Measurements from ENCODE around the gene ANO9.

Gene ANO9

DNA sequence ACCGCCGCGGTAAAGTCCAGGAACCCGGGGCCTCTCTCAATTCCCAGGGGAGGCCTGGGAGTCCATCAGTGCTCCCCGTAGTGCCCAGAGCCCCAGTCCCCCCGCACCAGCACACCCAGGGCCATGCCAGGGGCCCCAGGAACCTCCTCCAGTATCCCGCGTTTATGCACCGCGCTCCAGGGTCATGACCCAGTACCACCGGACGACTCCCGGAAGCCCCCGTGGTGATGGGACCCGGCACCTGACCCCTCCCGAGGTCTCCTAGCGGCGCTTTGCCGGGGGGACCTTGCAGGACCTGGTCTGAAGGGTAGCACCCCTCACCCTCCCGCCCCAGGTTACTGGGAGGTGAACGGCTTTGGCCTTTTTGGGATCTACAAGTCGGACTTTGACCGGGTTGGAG, 61.3 kb downstream of the ANO9 start:
- H3K36me3 ChIP-seq (ENCODE audit: insufficient read depth, low read length): no peaks in the 10 kb centered on the region
- H3K9ac ChIP-seq (ENCODE audit: low read depth, low read length): no peak overlapping the region

DNA sequence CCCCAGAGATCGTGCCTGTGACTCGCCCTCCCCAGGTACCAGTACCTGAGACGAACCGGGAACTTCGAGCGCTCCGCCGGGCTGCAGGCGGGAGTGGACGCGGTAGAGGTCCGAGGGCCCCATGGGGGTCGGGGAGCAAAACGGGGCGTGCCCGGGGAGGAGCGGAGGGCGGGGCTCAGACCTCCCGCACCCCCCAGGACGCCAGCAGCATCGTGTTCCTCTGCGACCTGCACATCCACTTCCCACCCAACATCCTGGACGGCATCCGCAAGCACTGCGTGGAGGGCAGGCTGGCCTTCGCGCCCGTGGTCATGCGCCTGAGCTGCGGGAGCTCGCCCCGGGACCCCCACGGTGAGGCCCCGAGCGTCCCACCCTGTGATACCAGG, 61.7 kb downstream of the ANO9 start:
- H3K27me3 ChIP-seq (ENCODE audit: control insufficient read depth, insufficient read depth, low read length): peaks cover 32% of the 10 kb centered on the region
- no peaks in the 10 kb centered on the region for H3K36me3 ChIP-seq (ENCODE audit: insufficient read depth, low read length)
- H3K9me3 ChIP-seq (replicated peaks; ENCODE audit: low read length): no peaks in the 10 kb centered on the region
- H3K4me1 ChIP-seq (ENCODE audit: control insufficient read depth, insufficient read depth, low read length): no peaks in the 10 kb centered on the region
- no peak overlapping the region for H3K9ac ChIP-seq (ENCODE audit: low read depth, low read length)
- no peak overlapping the region for H3K4me3 ChIP-seq (ENCODE audit: low read length)
- no peak overlapping the region for H3K4me2 ChIP-seq (ENCODE audit: low read length)

More for the DNA sequence above, 61.3 kb downstream of the ANO9 start:
- no peak overlapping the region for H3K4me3 ChIP-seq (ENCODE audit: low read length)
- no peaks in the 10 kb centered on the region for H3K9me3 ChIP-seq (replicated peaks; ENCODE audit: low read length)
- no peaks in the 10 kb centered on the region for H3K4me1 ChIP-seq (ENCODE audit: control insufficient read depth, insufficient read depth, low read length)
- H3K4me2 ChIP-seq (ENCODE audit: low read length): no peak overlapping the region
- H3K27me3 ChIP-seq (ENCODE audit: control insufficient read depth, insufficient read depth, low read length): peaks cover 32% of the 10 kb centered on the region

DNA sequence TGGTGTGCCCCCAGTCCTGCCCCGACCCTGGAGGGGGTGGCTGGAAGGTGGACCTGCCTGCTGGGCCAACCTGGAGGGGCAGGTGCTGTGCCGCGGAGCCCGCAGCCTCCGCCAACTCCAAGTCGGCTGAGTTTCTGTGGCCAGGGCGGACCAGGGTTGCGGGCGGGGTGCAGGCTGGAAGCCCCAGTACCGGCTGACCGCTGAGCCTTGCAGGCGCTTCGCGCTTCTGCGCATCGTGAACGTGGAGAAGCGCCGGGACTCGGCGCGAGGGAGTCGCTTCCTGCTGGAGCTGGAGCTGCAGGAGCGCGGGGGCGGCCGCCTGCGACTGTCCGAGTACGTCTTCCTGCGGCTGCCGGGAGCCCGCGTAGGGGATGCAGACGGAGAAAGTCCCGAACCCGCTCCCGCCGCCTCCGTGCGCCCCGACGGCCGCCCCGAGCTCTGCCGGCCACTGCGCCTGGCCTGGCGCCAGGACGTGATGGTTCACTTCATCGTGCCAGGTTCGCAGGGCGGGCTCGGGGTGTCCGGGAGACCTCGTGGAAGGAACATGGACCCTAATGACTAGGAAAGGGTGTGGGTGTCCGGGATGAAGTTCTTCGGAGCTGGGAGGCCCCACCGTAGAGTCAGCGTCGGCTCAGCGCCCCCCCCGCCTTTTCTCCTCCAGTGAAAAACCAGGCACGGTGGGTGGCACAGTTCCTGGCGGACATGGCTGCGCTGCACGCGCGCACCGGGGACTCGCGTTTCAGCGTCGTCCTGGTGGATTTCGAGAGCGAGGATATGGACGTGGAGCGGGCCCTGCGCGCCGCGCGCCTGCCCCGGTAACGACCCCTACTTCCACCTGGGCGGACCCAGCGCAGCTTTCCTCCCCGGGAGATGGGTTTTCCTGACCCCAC, 62.4 kb downstream of the ANO9 start:
- Histone ChIP-seq H3K9me3 (replicated peaks; ENCODE audit: low read length) (no peaks in the 10 kb centered on the region), H3K27me3 (ENCODE audit: control insufficient read depth, insufficient read depth, low read length) (peaks cover 32% of the 10 kb centered on the region), H3K36me3 (ENCODE audit: insufficient read depth, low read length) (no peaks in the 10 kb centered on the region), H3K4me2 (ENCODE audit: low read length) (no peak overlapping the region), H3K9ac (ENCODE audit: low read depth, low read length) (no peak overlapping the region), H3K4me3 (ENCODE audit: low read length) (no peak overlapping the region), H3K4me1 (ENCODE audit: control insufficient read depth, insufficient read depth, low read length) (no peaks in the 10 kb centered on the region)

DNA sequence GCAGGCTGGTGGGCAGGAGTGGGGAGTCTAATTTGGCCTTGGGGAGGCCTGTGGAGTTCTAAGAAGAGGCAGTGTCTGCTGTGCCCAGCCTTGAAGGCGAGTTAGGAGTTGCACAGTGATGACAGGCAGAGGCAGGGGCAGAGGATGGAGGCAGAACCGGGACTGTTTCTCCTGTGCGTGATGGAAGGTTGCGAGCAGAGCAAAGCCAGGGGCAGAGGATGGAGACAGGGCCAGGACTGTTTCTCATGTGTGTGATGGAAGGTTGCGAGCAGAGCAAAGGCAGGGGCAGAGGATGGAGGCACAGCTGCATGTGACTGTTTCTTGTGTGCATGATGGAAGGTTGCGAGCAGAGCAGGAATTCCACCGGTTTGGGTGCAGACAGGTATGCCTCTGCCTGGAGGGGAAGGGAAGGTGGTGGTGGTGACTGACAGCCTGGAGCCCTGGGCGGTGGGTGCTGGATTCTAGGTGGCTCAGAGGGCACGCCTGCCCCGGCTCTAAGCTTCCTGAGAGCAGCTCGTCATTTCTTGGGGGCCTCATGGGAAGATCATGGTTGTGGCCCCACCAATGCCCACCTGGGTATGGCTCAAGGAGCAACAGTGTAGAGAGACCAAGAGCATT, 63.8 kb downstream of the ANO9 start:
- peaks cover 27% of the 10 kb centered on the region for H3K27me3 ChIP-seq (ENCODE audit: control insufficient read depth, insufficient read depth, low read length)
- H3K9me3 ChIP-seq (replicated peaks; ENCODE audit: low read length): no peaks in the 10 kb centered on the region
- no peaks in the 10 kb centered on the region for H3K36me3 ChIP-seq (ENCODE audit: insufficient read depth, low read length)
- no peaks in the 10 kb centered on the region for H3K4me1 ChIP-seq (ENCODE audit: control insufficient read depth, insufficient read depth, low read length)
- no peak overlapping the region for H3K4me2 ChIP-seq (ENCODE audit: low read length)
- H3K4me3 ChIP-seq (ENCODE audit: low read length): no peak overlapping the region
- H3K9ac ChIP-seq (ENCODE audit: low read depth, low read length): no peak overlapping the region

DNA sequence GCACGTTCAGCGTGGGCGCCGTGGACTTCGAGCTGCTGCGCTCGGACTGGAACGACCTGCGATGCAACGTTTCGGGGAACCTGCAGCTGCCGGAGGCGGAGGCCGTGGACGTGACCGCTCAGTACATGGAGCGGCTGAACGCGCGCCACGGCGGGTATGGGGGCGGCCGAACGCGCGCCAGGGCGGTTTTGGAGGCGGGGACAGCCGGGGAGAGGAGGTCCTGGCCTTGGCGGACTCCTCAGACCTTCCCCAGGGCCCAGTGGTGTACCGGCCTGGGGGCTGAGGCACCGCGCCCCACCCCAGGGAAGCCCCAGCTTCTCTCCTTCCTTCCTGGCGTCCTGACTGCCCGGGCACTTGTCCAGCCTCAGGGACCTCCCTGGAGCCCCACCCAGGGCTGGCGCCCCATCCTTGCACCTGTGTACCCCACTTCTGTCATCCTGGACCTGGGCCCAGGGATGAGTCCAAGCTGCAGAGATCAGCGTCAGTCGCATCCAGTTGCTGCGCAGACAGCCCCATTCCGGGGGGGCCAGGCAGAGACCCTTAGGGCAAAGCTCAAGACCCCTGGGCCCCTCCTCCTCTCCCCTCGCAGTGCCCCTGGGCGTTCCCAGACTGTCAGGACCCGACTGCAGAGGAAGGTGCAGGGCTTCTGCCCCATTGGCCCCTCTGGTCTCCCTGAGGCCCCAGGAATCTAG, 64.5 kb downstream of the ANO9 start:
- Histone ChIP-seq H3K36me3 (ENCODE audit: insufficient read depth, low read length) (no peaks in the 10 kb centered on the region), H3K9me3 (replicated peaks; ENCODE audit: low read length) (no peaks in the 10 kb centered on the region), H3K9ac (ENCODE audit: low read depth, low read length) (no peak overlapping the region), H3K4me2 (ENCODE audit: low read length) (no peak overlapping the region), H3K4me1 (ENCODE audit: control insufficient read depth, insufficient read depth, low read length) (no peaks in the 10 kb centered on the region), H3K27me3 (ENCODE audit: control insufficient read depth, insufficient read depth, low read length) (peaks cover 23% of the 10 kb centered on the region), H3K4me3 (ENCODE audit: low read length) (no peak overlapping the region)

DNA sequence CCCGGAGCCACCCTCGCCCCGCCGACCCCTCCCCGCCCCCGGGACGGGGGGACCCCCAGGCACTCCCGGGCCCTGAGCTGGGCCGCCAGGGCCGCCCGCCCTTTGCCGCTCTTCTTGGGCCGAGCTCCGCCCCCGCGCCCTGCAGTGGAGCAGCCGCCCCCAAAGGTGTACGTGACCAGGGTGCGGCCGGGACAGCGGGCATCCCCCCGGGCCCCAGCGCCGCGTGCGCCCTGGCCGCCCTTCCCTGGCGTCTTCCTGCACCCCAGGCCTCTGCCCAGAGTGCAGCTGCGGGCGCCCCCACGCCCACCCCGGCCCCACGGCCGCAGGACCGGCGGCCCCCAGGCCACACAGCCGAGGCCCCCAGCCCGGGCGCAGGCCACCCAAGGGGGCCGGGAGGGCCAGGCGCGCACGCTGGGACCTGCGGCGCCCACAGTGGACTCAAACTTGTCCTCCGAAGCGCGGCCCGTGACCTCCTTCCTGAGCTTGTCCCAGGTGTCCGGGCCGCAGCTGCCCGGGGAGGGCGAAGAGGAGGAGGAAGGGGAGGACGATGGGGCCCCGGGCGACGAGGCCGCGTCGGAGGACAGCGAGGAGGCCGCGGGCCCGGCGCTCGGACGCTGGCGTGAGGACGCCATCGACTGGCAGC, 65.2 kb downstream of the ANO9 start:
- Histone ChIP-seq H3K9ac (ENCODE audit: low read depth, low read length) (no peak overlapping the region), H3K4me3 (ENCODE audit: low read length) (no peak overlapping the region), H3K27me3 (ENCODE audit: control insufficient read depth, insufficient read depth, low read length) (peaks cover 23% of the 10 kb centered on the region), H3K9me3 (replicated peaks; ENCODE audit: low read length) (no peaks in the 10 kb centered on the region), H3K36me3 (ENCODE audit: insufficient read depth, low read length) (no peaks in the 10 kb centered on the region), H3K4me2 (ENCODE audit: low read length) (no peak overlapping the region), H3K4me1 (ENCODE audit: control insufficient read depth, insufficient read depth, low read length) (no peaks in the 10 kb centered on the region)

DNA sequence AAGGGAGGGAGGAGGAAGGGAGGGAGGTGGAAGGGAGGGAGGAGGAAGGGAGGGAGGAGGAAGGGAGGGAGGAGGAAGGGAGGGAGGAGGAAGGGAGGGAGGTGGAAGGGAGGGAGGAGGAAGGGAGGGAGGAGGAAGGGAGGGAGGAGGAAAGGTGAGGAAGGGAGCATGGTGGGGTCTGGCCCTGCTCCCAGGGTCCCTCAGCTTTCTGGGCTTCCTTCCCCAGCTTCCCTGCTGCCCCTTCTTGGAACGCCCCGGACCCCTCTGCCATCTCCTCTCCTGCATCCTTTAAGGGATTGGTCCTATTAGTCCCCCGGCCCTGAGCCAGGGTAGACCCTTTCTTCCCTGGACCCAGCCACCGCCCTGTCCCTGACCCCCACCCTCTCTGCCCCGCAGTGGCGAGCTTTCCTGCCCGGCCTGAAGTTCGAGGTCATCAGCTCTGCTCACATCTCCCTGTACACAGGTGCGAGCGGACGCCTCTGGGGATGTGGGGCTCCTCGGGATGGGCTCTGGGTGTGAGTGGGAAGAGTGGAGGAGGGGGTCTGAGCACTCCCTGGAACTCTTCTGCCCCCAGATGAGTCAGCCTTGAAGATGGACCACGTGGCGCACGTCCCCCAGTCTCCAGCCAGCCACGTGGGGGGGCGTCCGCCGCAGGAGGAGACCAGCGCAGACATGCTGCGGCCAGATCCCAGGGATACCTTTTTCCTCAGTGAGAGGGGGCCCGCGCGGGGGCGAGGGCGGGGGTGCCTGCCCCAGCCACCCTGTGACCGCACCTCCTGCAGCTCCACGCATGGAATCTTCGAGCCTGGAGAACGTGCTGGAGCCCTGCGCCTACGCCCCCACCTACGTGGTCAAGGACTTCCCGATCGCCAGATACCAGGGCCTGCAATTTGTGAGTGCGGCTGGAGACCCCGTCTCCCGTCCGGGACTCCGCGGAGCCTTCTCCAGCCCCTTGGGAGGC, 66.5 kb downstream of the ANO9 start:
- H3K4me2 ChIP-seq (ENCODE audit: low read length): no peak overlapping the region
- H3K4me1 ChIP-seq (ENCODE audit: control insufficient read depth, insufficient read depth, low read length): no peaks in the 10 kb centered on the region
- H3K9me3 ChIP-seq (replicated peaks; ENCODE audit: low read length): no peaks in the 10 kb centered on the region
- H3K27me3 ChIP-seq (ENCODE audit: control insufficient read depth, insufficient read depth, low read length): peaks cover 35% of the 10 kb centered on the region
- H3K4me3 ChIP-seq (ENCODE audit: low read length): no peak overlapping the region
- no peaks in the 10 kb centered on the region for H3K36me3 ChIP-seq (ENCODE audit: insufficient read depth, low read length)
- no peak overlapping the region for H3K9ac ChIP-seq (ENCODE audit: low read depth, low read length)

DNA sequence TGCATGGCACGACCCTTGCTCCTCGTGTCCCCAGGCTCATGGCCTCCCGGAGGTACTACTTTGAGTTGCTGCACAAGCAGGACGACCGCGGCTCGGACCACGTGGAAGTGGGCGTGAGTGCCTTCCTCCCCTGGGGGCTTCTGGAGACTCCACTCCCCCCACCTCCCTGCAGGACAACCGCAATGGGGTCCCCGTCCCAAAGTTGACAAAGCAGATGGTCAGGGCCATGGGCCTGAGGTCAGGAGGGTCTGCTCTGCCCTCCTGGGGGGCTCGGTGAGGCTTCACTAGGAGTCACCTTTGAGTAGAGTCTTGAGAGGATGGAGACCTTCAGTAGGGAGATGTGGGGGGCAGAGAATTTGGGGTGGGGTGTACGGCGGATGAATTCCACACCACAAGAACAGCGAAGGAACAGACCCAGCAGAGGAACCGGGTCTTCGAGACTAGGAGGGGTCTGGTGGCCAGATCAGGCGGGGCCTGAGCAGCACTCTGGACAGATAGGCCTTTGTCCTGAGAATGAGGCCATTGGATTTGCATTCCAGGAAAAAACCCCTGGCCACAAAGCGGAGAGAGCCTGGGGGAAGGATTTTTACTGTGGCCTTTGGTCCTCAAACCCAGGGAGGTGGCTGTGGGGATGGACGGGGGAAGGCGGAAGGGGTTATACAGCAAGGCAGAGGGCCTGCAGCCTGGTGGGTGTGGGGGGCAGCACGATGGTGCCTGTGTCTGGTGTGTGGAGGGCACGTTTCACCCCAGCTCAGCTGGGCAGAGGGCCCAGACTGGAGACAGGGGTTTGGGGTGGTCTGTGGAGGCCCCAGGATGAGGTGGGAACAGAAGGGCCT, 67.9 kb downstream of the ANO9 start:
- H3K27me3 ChIP-seq (ENCODE audit: control insufficient read depth, insufficient read depth, low read length): peaks cover 39% of the 10 kb centered on the region
- no peak overlapping the region for H3K4me2 ChIP-seq (ENCODE audit: low read length)
- no peaks in the 10 kb centered on the region for H3K9me3 ChIP-seq (replicated peaks; ENCODE audit: low read length)
- no peak overlapping the region for H3K9ac ChIP-seq (ENCODE audit: low read depth, low read length)
- H3K36me3 ChIP-seq (ENCODE audit: insufficient read depth, low read length): no peaks in the 10 kb centered on the region
- H3K4me1 ChIP-seq (ENCODE audit: control insufficient read depth, insufficient read depth, low read length): no peaks in the 10 kb centered on the region
- H3K4me3 ChIP-seq (ENCODE audit: low read length): no peak overlapping the region

DNA sequence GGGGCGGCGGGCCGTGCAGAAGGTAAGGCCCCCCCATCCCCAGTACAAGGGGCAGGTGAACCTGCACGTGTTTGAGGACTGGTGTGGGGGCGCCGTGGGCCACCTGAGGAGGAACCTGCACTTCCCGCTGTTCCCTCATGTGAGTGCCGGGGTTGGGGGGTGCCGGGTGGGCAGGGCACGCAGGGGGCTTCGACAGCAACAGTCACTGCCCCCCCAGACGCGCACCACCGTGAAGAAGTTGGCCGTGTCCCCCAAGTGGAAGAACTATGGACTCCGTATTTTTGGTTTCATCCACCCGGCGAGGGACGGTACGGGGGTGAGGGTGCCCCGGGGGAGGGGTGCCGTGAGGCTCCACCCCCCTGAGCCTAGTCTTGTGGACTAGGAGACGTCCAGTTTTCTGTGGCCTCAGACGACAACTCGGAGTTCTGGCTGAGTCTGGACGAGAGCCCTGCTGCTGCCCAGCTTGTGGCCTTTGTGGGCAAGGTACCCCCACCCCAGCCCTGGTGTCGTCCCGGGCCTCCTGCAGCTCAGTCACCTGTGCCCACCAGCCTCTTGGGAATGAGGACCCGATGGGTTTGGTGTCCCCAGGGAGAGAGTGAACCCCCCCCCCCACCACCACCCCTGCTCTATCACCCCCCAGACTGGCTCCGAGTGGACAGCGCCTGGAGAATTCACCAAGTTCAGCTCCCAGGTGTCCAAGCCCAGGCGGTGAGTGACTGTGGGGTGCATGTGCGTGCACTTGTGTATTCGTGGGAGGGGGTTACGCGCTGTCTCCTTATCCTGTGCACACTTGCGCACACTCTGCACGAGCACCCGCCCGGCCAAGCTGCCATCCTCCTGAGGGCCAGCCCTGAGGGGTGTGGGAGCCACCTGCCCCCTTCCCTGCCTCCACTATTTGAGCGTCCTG, 68.7 kb downstream of the ANO9 start:
- H3K4me2 ChIP-seq (ENCODE audit: low read length): no peak overlapping the region
- no peaks in the 10 kb centered on the region for H3K9me3 ChIP-seq (replicated peaks; ENCODE audit: low read length)
- H3K27me3 ChIP-seq (ENCODE audit: control insufficient read depth, insufficient read depth, low read length): peaks cover 41% of the 10 kb centered on the region
- no peak overlapping the region for H3K4me3 ChIP-seq (ENCODE audit: low read length)
- H3K9ac ChIP-seq (ENCODE audit: low read depth, low read length): no peak overlapping the region
- H3K36me3 ChIP-seq (ENCODE audit: insufficient read depth, low read length): no peaks in the 10 kb centered on the region
- peaks cover 2% of the 10 kb centered on the region for H3K4me1 ChIP-seq (ENCODE audit: control insufficient read depth, insufficient read depth, low read length)

All from skeletal muscle satellite cell (primary cell).